ENCODE measurements around the gene COL21A1. TPM values are rescaled to one million over a fixed set of nuclear protein-coding genes. Genes with fewer than 3 reads are reported as not detected.

The COL21A1 gene
- total and polyA plus RNA-seq, 2 donors = 16.8 to 151 TPM

- Histone ChIP-seq H3K4me1 (ENCODE audit: insufficient read depth) (no peaks in the 10 kb centered on the region), H3K4me3 (ENCODE audit: low read depth, low read length) (no peak overlapping the region), H3K36me3 (ENCODE audit: insufficient read depth) (no peaks in the 10 kb centered on the region), H3K27ac (ENCODE audit: low read depth) (no peak overlapping the region)
- 86% methylated on average over 2 of the region's 2 CpGs for WGBS
- no peak for DNase-seq (ENCODE audit: extremely low spot score)
Measured at GRCh38 chr6:56096946-56097621, 150.3 kb downstream of the COL21A1 start.

DNA sequence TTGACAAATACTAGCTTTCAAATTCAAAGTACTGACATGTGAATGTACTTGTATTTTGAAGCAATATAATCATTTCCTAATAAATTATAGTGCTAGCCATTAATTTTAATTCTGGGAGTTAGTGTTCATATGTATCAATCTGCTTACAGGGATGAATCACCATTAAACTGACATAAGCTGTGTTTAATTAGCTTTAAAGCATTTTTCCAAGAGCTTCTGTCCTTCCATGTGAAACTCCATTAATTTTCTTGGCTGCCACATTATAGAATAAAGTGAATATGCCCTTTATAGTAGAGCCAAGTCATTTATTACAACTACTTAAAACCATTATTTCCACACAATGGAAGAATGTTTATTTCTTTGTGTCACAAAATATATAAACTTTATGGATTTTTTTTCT is 150.8 kb downstream of the COL21A1 start:
- DNase-seq (ENCODE audit: extremely low spot score) = no peak
- Histone ChIP-seq H3K27ac (ENCODE audit: low read depth) (no peak overlapping the region), H3K36me3 (ENCODE audit: insufficient read depth) (no peaks in the 10 kb centered on the region), H3K4me3 (ENCODE audit: low read depth, low read length) (no peak overlapping the region), H3K4me1 (ENCODE audit: insufficient read depth) (no peaks in the 10 kb centered on the region)

- H3K4me1 ChIP-seq (ENCODE audit: insufficient read depth) = no peaks in the 10 kb centered on the region
- no peaks in the 10 kb centered on the region for H3K36me3 ChIP-seq (ENCODE audit: insufficient read depth)
- no peak overlapping the region for H3K4me3 ChIP-seq (ENCODE audit: low read depth, low read length)
- WGBS = 95% methylated on average over 1 of the region's 1 CpG
- DNase-seq (ENCODE audit: extremely low spot score) = no peak
- no peak overlapping the region for H3K27ac ChIP-seq (ENCODE audit: low read depth)
Measured at GRCh38 chr6:56093776-56094175, 153.6 kb downstream of the COL21A1 start.

DNA sequence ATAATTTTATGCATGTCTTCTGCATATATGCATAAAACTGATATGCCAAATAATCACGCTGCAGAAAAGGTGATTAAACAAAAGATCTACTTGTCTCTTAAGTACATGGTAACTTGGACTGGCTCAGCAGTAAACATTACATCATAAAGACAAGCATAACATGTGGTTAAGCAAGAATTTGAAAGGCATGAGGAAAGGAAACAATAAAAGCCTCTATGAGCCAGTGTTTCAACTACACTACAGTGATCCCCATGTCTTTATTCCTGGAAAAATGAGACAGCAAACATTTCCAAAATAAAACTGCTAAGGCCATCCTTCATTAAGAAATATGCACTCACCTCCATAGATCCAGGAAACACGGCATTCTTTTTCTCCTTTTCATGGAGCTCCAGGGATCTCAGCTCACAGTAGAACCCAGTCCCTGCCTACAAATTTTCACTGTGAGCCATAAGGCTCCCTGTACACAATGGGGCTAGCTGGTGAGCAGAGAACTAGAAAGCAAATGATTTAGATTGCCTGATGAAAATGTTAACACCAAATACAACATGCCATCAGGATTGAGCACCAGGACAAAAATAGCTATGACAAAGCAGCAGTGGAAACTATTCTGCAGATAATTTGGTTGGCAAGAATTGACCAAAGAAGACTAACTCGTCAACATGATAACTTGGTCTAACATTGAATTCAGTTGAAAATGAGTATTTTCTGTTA is 156.1 kb downstream of the COL21A1 start:
- WGBS = 59% methylated on average over 3 of the region's 3 CpGs

DNA sequence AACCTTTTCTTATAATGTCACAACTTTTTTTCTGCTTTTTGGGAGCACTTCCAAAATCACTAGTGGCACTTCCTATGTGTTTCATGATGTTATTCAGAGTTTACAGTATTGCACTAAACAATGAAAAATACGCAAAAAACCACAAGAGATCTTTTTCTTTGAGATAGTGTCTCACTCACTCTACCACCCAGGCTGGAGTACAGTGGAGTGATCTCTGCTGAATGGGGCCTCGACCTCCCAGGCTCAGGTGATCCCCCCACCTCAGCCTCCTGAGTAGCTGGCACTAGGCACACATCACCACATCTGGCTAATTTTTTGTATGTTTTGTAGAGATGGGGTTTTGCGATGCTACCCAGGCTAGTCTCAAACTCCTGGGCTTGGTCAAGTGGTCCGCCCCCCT is 158.7 kb downstream of the COL21A1 start:
- H3K4me3 ChIP-seq (ENCODE audit: low read depth, low read length) = no peak overlapping the region
- H3K36me3 ChIP-seq (ENCODE audit: insufficient read depth) = no peaks in the 10 kb centered on the region
- DNase-seq (ENCODE audit: extremely low spot score) = no peak
- H3K27ac ChIP-seq (ENCODE audit: low read depth) = no peak overlapping the region
- 84% methylated on average over 4 of the region's 4 CpGs for WGBS
- no peaks in the 10 kb centered on the region for H3K4me1 ChIP-seq (ENCODE audit: insufficient read depth)

More for the DNA sequence above, 156.1 kb downstream of the COL21A1 start:
- Histone ChIP-seq H3K27ac (ENCODE audit: low read depth) (no peak overlapping the region), H3K4me3 (ENCODE audit: low read depth, low read length) (no peak overlapping the region), H3K36me3 (ENCODE audit: insufficient read depth) (no peaks in the 10 kb centered on the region), H3K4me1 (ENCODE audit: insufficient read depth) (no peaks in the 10 kb centered on the region)
- peak; percentile 21 for DNase-seq (ENCODE audit: extremely low spot score)

GRCh38 chr6:56087421-56087820 is 160.0 kb downstream of the COL21A1 start:
- H3K4me3 ChIP-seq (ENCODE audit: low read depth, low read length) = no peak overlapping the region
- H3K36me3 ChIP-seq (ENCODE audit: insufficient read depth) = no peaks in the 10 kb centered on the region

GRCh38 chr6:56079751-56080540 is 167.4 kb downstream of the COL21A1 start:
- Histone ChIP-seq H3K36me3 (ENCODE audit: insufficient read depth) (no peaks in the 10 kb centered on the region), H3K27ac (ENCODE audit: low read depth) (no peak overlapping the region), H3K4me3 (ENCODE audit: low read depth, low read length) (no peak overlapping the region), H3K4me1 (ENCODE audit: insufficient read depth) (no peaks in the 10 kb centered on the region)
- 98% methylated on average over 2 of the region's 2 CpGs for WGBS
- DNase-seq (ENCODE audit: extremely low spot score) = no peak

More at GRCh38 chr6:56087421-56087820, 160.0 kb downstream of the COL21A1 start:
- DNase-seq (ENCODE audit: extremely low spot score) = no peak
- Histone ChIP-seq H3K4me1 (ENCODE audit: insufficient read depth) (no peaks in the 10 kb centered on the region), H3K27ac (ENCODE audit: low read depth) (no peak overlapping the region)

DNA sequence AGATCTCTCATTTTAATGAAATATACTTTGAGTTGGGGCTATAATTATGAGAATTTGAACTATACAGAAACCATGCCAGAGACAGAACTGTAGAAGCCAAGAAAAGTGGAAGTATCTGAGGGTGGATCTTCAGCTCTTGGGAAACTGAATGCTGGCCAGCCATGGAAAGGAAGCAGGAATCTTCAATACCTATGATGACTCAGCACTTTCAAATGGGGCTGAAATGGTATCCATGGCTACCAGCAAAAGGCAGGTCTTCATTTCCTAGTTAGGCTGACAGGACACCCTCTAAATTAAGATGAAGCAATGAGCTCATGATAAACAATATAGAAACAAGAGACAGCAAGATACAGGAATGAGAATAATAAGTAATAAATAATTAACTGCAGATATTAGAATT is 171.3 kb downstream of the COL21A1 start:
- H3K4me1 ChIP-seq (ENCODE audit: insufficient read depth) = no peaks in the 10 kb centered on the region
- H3K27ac ChIP-seq (ENCODE audit: low read depth) = no peak overlapping the region
- H3K4me3 ChIP-seq (ENCODE audit: low read depth, low read length) = no peak overlapping the region
- DNase-seq (ENCODE audit: extremely low spot score) = no peak
- no peaks in the 10 kb centered on the region for H3K36me3 ChIP-seq (ENCODE audit: insufficient read depth)

DNA sequence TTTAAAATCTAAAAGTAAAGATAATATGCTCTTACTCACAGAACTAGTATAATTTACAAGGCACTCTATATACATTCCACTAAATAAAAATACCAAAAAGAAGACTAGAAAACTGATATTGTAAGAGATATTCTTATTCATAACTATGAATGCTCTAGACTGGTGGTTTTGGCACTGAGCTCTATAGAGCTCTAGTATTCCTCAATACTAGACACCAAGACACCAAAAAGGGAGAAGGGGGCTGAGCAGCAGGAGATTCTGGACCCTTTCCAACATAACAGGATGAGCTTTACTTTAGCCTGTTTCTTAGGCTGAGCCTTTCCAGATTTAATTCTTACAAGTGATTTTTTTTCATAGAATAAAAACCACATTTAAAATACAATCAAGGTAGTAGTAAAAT is 173.6 kb downstream of the COL21A1 start:
- no peaks in the 10 kb centered on the region for H3K4me1 ChIP-seq (ENCODE audit: insufficient read depth)
- H3K36me3 ChIP-seq (ENCODE audit: insufficient read depth) = no peaks in the 10 kb centered on the region
- H3K4me3 ChIP-seq (ENCODE audit: low read depth, low read length) = no peak overlapping the region
- no peak for DNase-seq (ENCODE audit: extremely low spot score)
- no peak overlapping the region for H3K27ac ChIP-seq (ENCODE audit: low read depth)

- no peak for DNase-seq (ENCODE audit: extremely low spot score)
Measured at GRCh38 chr6:56073315-56073714, 174.1 kb downstream of the COL21A1 start.

DNA sequence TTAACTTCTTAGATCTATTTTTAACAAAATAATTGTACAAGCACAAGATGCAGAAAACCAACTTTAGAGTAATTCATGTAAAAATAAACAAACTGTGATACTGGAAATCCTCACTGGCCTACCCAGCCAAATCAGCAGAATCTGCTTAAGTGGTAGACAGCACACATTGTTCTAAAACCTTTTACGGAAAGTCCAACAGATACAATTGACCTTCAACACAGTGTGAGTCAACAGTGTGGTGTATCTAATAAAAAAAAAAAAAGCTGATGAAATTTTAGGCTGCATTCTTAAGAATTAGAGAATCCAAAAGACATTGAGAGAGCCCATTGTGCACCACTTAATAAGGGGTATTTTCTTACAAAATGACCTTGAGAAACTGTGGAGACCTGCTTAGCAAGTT is 174.5 kb downstream of the COL21A1 start:
- WGBS = 57% methylated on average over 1 of the region's 1 CpG
- H3K4me3 ChIP-seq (ENCODE audit: low read depth, low read length) = no peak overlapping the region
- DNase-seq (ENCODE audit: extremely low spot score) = no peak
- no peak overlapping the region for H3K27ac ChIP-seq (ENCODE audit: low read depth)
- no peaks in the 10 kb centered on the region for H3K36me3 ChIP-seq (ENCODE audit: insufficient read depth)
- H3K4me1 ChIP-seq (ENCODE audit: insufficient read depth) = no peaks in the 10 kb centered on the region

More at GRCh38 chr6:56073315-56073714, 174.1 kb downstream of the COL21A1 start:
- 86% methylated on average over 1 of the region's 1 CpG for WGBS
- no peak overlapping the region for H3K4me3 ChIP-seq (ENCODE audit: low read depth, low read length)
- no peak overlapping the region for H3K27ac ChIP-seq (ENCODE audit: low read depth)
- H3K36me3 ChIP-seq (ENCODE audit: insufficient read depth) = no peaks in the 10 kb centered on the region
- H3K4me1 ChIP-seq (ENCODE audit: insufficient read depth) = no peaks in the 10 kb centered on the region

GRCh38 chr6:56065408-56065807 is 182.0 kb downstream of the COL21A1 start:
- DNase-seq (ENCODE audit: extremely low spot score) = no peak
- no peaks in the 10 kb centered on the region for H3K4me1 ChIP-seq (ENCODE audit: insufficient read depth)
- no peaks in the 10 kb centered on the region for H3K36me3 ChIP-seq (ENCODE audit: insufficient read depth)
- no peak overlapping the region for H3K27ac ChIP-seq (ENCODE audit: low read depth)
- H3K4me3 ChIP-seq (ENCODE audit: low read depth, low read length) = no peak overlapping the region

- WGBS = 49% methylated on average over 1 of the region's 1 CpG
Measured at GRCh38 chr6:56062836-56063235, 184.5 kb downstream of the COL21A1 start.

GRCh38 chr6:56058636-56059035 is 188.7 kb downstream of the COL21A1 start:
- no peak for DNase-seq (ENCODE audit: extremely low spot score)
- no peak overlapping the region for H3K4me3 ChIP-seq (ENCODE audit: low read depth, low read length)
- WGBS = 65% methylated on average over 2 of the region's 2 CpGs
- H3K4me1 ChIP-seq (ENCODE audit: insufficient read depth) = no peaks in the 10 kb centered on the region
- H3K36me3 ChIP-seq (ENCODE audit: insufficient read depth) = no peaks in the 10 kb centered on the region
- no peak overlapping the region for H3K27ac ChIP-seq (ENCODE audit: low read depth)

More at GRCh38 chr6:56062836-56063235, 184.5 kb downstream of the COL21A1 start:
- Histone ChIP-seq H3K4me1 (ENCODE audit: insufficient read depth) (no peaks in the 10 kb centered on the region), H3K36me3 (ENCODE audit: insufficient read depth) (no peaks in the 10 kb centered on the region), H3K27ac (ENCODE audit: low read depth) (no peak overlapping the region), H3K4me3 (ENCODE audit: low read depth, low read length) (no peak overlapping the region)
- no peak for DNase-seq (ENCODE audit: extremely low spot score)
